ENCODE measurements around the gene SPC25.
"Not testable (repeated sequence)": the region's sequence is repeated elsewhere in the genome, so short reads cannot be mapped to it uniquely, and the experiment has no call there.

- not testable (repeated sequence) for TF ChIP-seq CTCF (IDR thresholded peaks at IDR 0.05; ENCODE audit: poor library complexity, severe bottlenecking); POLR2AphosphoS5 (IDR thresholded peaks at IDR 0.05)
Measured at GRCh38 chr2:168870369-168870768, 19.9 kb downstream of the SPC25 start.

All from neural cell (in vitro differentiated cells).